Endodermal cell (in vitro differentiated cells): ENCODE measurements around the gene GASK1B. TPM values are rescaled to one million over a fixed set of nuclear protein-coding genes. Genes with fewer than 3 reads are reported as not detected.

Experiments
- DNase-seq: peaks from one replicate; pipeline ENCODE4 v3.0.0-alpha.2; 2017
- H3K27ac ChIP-seq: 2 replicates; pipeline ENCODE4 v1.5.1; 2013; ENCODE audit warnings: mild to moderate bottlenecking, low read depth, low read length, moderate library complexity
- H3K27me3 ChIP-seq: 2 replicates; pipeline ENCODE4 v1.6.1; 2013; ENCODE audit warnings: mild to moderate bottlenecking, low read length, moderate library complexity; ENCODE audit not compliant: insufficient read depth, control insufficient read depth, poor library complexity, severe bottlenecking
- H3K36me3 ChIP-seq: 2 replicates; pipeline ENCODE4 v1.7.0; 2013; ENCODE audit warnings: mild to moderate bottlenecking, low read length, moderate library complexity; ENCODE audit not compliant: control insufficient read depth, insufficient read depth
- H3K4me1 ChIP-seq: one replicate; pipeline ENCODE4 v1.7.0; 2013; ENCODE audit warnings: low read length; ENCODE audit not compliant: control insufficient read depth, insufficient read depth
- H3K4me3 ChIP-seq: 2 replicates; pipeline ENCODE4 v1.5.1; 2013; ENCODE audit warnings: mild to moderate bottlenecking, low read length, moderate library complexity
- H3K9ac ChIP-seq: 2 replicates; pipeline ENCODE4 v1.6.1; 2013; ENCODE audit warnings: mild to moderate bottlenecking, low read length, moderate library complexity; ENCODE audit not compliant: poor library complexity, severe bottlenecking; ENCODE audit errors: extremely low read depth
- H3K9me3 ChIP-seq: 2 replicates; pipeline ENCODE4 v1.6.1; 2013; ENCODE audit warnings: mild to moderate bottlenecking, low read length, moderate library complexity; ENCODE audit not compliant: control insufficient read depth
- H3K27ac Mint-ChIP-seq: 2 replicates; pipeline ENCODE4 v1.8.0; 2020; ENCODE audit warnings: mixed read lengths
- H3K27me3 Mint-ChIP-seq: 2 replicates; pipeline ENCODE4 v1.8.0; 2021; ENCODE audit warnings: mild to moderate bottlenecking, mixed read lengths; ENCODE audit not compliant: insufficient read depth
- H3K36me3 Mint-ChIP-seq: 2 replicates; pipeline ENCODE4 v1.8.0; 2020; ENCODE audit warnings: low read depth, mixed read lengths
- H3K4me1 Mint-ChIP-seq: 2 replicates; pipeline ENCODE4 v1.8.0; 2020; ENCODE audit warnings: mixed read lengths
- H3K4me3 Mint-ChIP-seq: 2 replicates; pipeline ENCODE4 v1.8.0; 2020; ENCODE audit warnings: mild to moderate bottlenecking, moderate library complexity, mixed read lengths
- H3K9me3 Mint-ChIP-seq: 2 replicates; pipeline ENCODE4 v1.8.0; 2020; ENCODE audit warnings: mild to moderate bottlenecking, mixed read lengths
- WGBS, 2 experiments: methylation state at CpG; one replicate each; pipeline versions ENCODE4 v1.1.5 to v1.1.7; 2013; ENCODE audit warnings: missing lambda C conversion rate in 2 of 2, mixed read lengths in 1 of 2; ENCODE audit not compliant: insufficient coverage in 1 of 2, insufficient read length in 1 of 2; 5-methylcytosine and 5-hydroxymethylcytosine counted together
- total RNA-seq, 2 donors: library from RNA; stranded (reverse); fragmentation: NEBNext Ultra II Directional in 1 of 2; extraction: Animal tissue kit (Norgen Biotek cat#: 25700) in 1 of 2; gene quantifications; 2 replicates in 1 of 2; 3 replicates in 1 of 2; pipeline ENCODE4 v1.2.1, GENCODE V29; 2021
- TF ChIP-seq, protein P1 (sequence below): fragments of 200-600 bp; sonication (generic); conservative IDR thresholded peaks from 2 replicates; pipeline ENCODE4 v1.5.0; 2021; ENCODE audit warnings: antibody characterized with exemption, mild to moderate bottlenecking

The GASK1B gene
- total RNA-seq, 2 donors from 2014 or later = 2.3 to 4.4 TPM

DNA sequence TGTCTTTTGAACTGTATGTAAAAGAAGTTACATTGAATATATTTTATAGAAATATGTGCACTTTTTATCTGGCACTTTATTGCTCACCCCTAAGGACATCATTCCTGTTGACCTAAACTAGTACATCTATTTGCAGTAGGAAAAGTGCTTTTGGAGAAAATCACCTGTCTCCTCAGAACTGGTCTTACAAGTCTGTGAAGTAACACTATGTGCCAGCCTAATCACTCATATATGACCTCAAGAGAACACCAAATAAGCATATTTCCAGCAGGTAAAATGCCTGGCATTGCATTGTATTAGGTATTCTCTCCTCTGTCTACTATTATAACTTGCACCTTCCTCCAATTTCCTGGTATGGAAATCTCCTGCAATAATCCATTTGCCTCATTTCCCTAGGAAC, 4.0 kb upstream of the GASK1B start:
- no peak overlapping the region for H3K4me3 Mint-ChIP-seq
- no peaks in the 10 kb centered on the region for H3K36me3 ChIP-seq
- no peaks in the 10 kb centered on the region for H3K9me3 ChIP-seq
- H3K27me3 ChIP-seq = no peaks in the 10 kb centered on the region
- no peaks in the 10 kb centered on the region for H3K27me3 Mint-ChIP-seq
- H3K4me1 Mint-ChIP-seq = peaks cover 22% of the 10 kb centered on the region
- H3K4me1 ChIP-seq = peaks cover 10% of the 10 kb centered on the region
- H3K9ac ChIP-seq = no peak overlapping the region
- no peaks in the 10 kb centered on the region for H3K9me3 Mint-ChIP-seq
- H3K27ac ChIP-seq = no peak overlapping the region
- H3K27ac Mint-ChIP-seq = no peak overlapping the region
- no peak for DNase-seq
- no peak overlapping the region for H3K4me3 ChIP-seq
- no peaks in the 10 kb centered on the region for H3K36me3 Mint-ChIP-seq
- TF ChIP-seq, protein P1, sequence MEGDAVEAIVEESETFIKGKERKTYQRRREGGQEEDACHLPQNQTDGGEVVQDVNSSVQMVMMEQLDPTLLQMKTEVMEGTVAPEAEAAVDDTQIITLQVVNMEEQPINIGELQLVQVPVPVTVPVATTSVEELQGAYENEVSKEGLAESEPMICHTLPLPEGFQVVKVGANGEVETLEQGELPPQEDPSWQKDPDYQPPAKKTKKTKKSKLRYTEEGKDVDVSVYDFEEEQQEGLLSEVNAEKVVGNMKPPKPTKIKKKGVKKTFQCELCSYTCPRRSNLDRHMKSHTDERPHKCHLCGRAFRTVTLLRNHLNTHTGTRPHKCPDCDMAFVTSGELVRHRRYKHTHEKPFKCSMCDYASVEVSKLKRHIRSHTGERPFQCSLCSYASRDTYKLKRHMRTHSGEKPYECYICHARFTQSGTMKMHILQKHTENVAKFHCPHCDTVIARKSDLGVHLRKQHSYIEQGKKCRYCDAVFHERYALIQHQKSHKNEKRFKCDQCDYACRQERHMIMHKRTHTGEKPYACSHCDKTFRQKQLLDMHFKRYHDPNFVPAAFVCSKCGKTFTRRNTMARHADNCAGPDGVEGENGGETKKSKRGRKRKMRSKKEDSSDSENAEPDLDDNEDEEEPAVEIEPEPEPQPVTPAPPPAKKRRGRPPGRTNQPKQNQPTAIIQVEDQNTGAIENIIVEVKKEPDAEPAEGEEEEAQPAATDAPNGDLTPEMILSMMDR = no peak

DNA sequence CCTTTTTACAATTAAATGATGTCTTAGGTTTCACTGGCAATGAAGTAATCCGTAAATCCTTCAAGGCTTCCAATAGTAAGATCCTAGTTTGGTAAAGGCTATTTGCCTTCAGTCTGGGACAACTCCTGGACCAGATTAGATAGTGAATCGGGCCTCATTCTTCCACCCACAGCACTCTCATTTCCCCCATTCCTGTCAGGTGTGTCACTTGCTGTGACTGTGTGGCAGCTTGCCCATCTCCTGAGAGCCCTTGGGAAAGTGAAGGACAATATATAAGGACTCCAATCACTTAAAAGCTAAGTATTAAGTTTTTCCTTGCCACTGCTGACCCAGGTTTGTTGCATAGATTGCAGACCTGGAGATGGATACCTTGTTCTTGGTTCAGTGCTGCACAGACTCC, 3.3 kb upstream of the GASK1B start:
- H3K27ac ChIP-seq = no peak overlapping the region
- H3K4me1 Mint-ChIP-seq = peaks cover 22% of the 10 kb centered on the region
- H3K27ac Mint-ChIP-seq = no peak overlapping the region
- no peak overlapping the region for H3K9ac ChIP-seq
- H3K27me3 ChIP-seq = no peaks in the 10 kb centered on the region
- no peak overlapping the region for H3K4me3 ChIP-seq
- H3K4me1 ChIP-seq = peaks cover 10% of the 10 kb centered on the region
- H3K9me3 Mint-ChIP-seq = no peaks in the 10 kb centered on the region
- H3K36me3 Mint-ChIP-seq = no peaks in the 10 kb centered on the region
- no peak for DNase-seq
- 76 to 82% methylated on average over 2 of the region's 2 CpGs for WGBS, 2 experiments
- no peaks in the 10 kb centered on the region for H3K27me3 Mint-ChIP-seq
- no peaks in the 10 kb centered on the region for H3K36me3 ChIP-seq
- H3K4me3 Mint-ChIP-seq = no peak overlapping the region
- TF ChIP-seq, protein P1 = no peak
- no peaks in the 10 kb centered on the region for H3K9me3 ChIP-seq

DNA sequence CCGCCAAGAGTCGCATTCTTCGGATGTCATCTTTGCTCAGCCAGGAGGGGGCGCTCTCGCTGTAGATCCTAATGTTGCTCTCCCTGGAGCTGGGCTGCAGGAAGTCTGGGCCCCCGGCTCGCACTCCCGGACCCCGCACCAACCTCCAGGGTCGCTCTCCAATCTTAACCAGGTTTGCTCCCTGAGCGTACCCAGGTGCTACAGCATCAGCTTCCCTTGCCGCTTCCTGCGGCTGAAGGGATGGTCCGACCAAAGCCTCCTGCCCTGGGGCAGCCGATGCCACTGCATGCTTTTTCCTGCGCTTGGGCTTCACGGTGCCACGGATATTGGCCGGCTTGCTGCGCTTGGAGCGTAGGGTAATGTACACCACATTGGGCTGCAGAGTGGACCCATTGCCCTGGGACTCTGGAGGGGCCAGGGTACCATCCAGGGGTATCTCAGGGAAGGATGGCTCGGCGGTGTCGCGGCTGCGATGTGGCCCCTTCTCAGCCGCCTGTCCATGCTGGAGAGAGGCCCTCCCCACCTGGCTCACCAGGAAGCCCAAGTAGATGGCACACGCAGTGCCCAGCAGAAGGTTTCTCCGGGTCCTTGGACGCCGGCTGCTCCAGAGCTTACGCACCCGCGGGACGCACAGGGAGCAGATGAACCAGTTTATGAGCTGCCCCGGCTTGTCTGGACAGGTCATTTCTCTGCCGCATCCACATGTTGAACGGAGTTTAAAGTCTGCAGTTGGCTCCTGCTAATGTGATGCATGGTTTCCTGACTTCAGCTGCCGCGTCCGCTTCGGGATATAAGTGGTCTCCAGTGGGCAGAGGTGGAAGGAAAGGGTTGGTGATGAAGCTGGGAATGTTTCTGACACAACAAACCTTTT, 1.9 kb downstream of the GASK1B start:
- Mint-ChIP-seq H3K4me3 (no peak overlapping the region), H3K27ac (peak overlapping the region; percentile 44), H3K4me1 (peaks cover 17% of the 10 kb centered on the region), H3K36me3 (peaks cover 2% of the 10 kb centered on the region), H3K27me3 (no peaks in the 10 kb centered on the region), H3K9me3 (no peaks in the 10 kb centered on the region)
- no peaks in the 10 kb centered on the region for H3K9me3 ChIP-seq
- peak; percentile 76 for DNase-seq
- H3K4me3 ChIP-seq = no peak overlapping the region
- H3K36me3 ChIP-seq = no peaks in the 10 kb centered on the region
- TF ChIP-seq, protein P1 = peak; percentile 74
- no peaks in the 10 kb centered on the region for H3K27me3 ChIP-seq
- WGBS, 2 experiments = 96% methylated on average over 30 to 42 of the region's 42 CpGs
- peaks cover 6% of the 10 kb centered on the region for H3K4me1 ChIP-seq
- H3K27ac ChIP-seq = no peak overlapping the region
- H3K9ac ChIP-seq = no peak overlapping the region
